HG02571 (cell line): ENCODE data around the gene TNS4.

Experiments
- ATAC-seq: cut with Tn5 transposase; IDR thresholded peaks from one replicate; pipeline ENCODE4 v1.9.1; 2021; ENCODE audit warnings: mild to moderate bottlenecking, moderate library complexity; ENCODE audit not compliant: unreplicated experiment

The TNS4 gene

DNA sequence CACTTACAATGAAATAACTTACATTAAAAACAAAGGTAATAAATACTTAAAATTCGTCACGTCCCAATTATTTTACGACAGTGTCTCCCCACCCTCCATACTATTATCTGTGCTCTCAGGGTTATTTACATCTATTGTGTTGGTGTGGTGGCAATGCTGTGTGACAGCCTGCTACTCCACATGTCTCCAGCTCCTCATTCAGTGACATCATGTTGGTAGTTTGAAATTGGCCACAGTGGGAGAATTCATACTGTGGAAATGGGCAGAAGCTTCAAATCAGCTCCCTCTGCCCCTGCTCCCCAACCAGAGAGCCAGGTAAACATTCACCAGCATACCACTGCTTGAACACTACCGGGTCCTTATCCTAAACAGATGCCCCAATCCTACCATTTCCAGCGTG lies 6.3 kb downstream of the TNS4 start:
- no peak for ATAC-seq

DNA sequence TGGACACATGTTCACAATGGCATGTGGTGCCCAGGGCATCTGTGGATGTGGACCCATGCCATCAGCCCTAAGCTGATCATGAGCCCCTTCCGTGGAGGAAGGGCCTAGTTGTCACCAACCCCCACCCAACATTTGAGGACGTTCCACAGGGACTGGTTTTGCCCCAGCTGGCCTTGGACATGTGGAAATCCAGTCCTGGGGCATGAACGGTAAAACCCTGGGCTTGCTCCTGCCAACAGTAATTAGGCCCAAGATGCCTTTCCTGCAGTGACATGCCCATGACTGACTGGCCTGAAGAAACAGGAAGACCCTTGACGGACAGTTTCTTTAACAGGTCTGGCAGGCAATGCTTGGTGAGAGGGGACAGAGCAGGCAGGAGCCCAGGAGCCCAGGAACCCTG lies 7.7 kb downstream of the TNS4 start:
- ATAC-seq, result no peak

DNA sequence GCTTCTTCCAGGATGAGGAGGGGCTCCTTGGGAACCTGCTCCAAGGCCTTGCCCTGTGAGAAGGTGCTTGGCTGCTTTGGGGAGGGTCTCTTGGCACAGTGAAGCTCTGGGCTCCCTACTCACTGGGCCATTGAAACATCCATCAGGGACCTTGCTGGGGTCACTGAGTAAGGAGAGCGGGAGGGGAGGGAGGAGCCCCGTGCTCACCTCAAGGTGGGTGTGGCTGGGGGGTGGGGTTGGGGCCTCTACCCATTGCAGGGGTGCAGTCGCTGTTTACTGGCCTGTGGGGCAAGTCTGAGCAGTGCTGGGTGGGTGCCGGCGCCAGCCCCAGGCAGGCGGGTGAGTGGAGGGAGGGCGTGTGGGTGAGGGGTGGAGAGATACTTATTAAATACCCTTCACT lies 9.9 kb downstream of the TNS4 start:
- ATAC-seq, result no peak

DNA sequence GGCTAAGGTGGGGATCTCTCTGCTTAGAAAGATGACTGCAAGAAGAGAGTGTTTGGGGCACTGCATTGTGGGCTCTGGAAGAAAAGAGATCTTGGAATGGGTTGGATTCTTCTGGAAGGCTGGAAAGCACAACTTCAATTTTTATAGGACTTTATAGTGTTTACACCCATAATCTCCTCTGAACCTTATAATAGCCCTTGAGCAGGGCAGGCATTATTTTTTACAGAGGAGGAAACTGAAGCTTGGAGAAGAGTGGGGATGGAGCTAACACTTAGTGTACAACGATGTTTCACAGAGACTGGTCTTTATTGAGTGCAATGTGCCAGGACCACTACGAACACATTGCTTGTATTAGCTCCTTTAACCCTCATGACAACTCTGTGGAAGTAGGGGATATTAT lies 10.4 kb downstream of the TNS4 start:
- ATAC-seq, result no peak

DNA sequence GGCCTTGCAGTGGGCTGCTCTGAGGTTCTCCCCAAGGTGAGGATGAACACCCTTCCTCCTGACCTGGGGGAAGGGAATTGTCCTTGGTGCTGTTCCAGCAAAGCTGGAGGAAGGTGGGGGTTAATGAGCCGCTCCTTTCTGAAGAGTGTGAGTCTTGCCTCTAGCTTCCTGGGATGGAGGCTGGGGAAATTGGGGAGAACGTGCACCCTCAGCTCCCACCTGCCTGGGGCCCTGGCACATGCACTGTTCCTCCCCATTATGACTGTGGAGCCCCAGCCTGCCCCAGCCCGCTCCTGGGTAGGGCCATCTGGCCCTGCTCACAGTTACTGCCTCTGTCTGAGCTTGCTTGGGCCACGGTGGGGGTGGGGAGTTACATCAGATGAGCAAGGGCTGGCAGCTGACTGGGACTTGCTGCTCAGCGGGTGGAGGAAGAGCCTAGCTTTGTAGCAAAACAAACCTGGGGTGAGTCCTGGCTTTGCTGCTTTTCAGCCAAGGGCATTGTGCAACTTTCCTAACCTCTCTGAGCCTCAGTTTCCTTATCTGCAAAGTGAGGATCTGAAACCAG lies 11.1 kb downstream of the TNS4 start:
- no peak for ATAC-seq

DNA sequence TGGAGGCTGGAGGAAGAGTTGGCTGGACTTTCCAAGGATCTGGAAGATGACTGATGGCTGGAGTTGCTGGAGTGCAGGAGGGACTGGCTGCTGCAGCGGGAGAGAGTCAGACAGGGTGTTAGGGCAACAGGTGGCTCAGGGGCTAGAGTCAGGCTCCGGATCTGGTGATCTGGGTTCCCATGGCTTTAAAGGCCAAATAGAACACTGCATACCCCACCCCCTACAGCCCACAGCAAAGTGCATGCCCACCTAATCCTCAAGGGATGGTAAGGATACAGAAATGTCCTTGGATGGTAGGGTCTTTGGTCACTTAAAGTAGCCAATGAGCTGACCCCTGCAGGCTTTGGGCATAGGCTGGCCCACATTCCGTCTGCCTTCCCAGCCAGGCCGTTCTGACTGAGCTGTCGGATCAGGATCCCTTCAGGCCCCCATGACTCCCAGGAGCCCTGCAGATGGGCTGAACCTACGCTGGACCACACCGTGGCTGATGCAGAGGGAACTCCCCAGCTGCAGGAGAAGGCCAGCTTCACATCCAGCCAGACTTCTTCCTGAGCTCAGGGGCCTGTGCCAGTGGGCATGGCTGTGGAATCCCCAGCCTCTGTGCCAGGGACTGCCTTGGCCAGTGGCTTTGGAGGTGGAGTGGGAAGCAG lies 13.9 kb downstream of the TNS4 start:
- no peak for ATAC-seq

DNA sequence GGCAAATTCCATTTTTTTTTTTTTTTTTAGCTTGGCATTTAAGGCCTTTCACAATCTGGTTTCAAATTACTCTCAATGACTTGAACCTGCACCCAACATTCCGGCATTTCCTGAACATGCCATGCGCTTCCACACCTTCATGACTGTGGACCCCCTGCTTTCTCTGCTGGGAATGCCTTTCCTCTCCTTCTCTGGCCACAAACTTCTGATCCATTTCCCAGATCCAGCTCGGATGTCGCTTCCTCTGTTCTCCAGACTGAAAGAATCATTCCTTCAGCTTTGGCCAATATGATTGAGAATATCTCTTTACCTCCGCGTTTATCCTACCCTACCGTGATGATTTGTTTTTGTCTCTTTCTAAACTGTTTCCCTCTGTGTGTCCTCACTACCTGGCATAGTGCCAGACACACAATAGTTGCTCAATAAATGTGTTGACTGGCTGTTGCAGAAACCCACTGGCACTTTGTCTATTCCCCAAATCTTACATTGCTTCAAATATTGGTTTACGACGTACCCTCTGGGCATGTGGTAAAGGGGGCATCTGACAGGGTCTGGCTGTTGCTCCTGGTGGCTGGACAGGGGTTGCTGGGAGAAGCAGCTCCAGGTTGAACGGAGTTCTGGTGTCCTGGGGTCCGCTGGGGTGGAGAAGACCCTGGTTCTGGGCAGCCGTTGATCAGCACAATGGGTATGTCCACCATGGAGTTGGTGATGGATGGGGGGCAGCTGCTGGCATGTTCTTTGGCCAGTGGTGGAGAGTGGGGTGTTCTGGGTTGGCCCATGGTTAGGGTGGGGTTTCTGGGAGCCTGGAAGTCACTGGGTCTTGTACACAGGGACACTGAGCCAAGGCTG lies 14.7 kb downstream of the TNS4 start:
- no peak for ATAC-seq

DNA sequence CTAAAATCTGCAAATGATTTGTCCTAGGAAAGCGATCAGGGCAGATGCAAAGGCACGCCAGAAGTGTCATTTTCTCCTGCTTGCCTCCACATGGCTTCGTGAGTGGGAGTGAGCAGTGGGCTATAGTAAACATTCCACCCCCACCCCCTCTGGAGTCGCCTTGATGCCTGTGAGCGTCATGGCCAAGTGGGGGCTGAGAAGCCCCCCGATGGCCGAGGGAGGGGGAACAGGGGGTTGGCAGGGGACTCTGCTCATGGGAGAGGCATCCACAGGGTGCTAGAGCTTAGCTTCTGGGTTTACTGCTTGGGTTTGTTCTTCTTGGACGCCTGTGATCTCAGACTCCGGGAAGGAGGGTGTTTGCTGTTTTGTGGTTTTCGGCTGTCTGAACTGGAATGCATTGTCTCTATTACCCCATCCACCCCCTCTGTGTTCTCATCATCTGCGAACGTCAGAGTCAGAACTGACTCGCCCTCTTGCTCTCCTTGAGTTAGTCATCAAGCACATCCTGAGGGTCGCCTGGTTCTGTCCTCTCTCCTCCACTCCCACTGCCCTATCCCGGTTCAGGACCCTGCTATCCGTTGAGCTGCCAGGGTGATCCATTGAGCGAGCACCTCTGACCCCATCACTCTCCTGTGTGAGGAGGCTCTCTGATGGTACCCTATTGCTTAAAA lies 15.4 kb downstream of the TNS4 start:
- no peak for ATAC-seq

DNA sequence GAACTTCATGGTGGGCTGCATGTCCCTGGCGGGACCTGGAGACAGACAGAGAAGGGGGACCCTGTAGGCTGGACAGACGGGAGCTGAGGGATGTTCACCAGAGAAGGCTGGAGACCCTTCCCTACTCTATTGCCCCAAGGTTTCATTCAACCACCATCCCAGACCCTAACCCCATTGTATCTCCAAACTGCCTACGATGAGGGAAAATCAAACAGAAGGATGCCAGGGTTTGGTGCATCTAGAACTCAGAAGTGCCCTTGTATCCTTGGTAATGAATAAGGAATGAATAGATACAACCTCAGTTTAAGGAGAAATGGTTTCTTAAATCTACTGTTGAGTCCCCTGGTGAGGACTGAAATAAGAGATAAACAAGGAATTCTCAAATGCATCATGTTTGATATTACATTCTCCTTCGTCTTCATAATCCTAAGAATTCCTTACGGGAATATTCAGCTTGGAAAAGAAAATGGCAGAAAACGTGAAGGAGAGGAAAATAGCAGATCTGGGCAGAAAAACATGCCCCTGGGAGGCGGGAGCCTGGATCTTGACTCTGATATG lies 16.4 kb downstream of the TNS4 start:
- no peak for ATAC-seq

DNA sequence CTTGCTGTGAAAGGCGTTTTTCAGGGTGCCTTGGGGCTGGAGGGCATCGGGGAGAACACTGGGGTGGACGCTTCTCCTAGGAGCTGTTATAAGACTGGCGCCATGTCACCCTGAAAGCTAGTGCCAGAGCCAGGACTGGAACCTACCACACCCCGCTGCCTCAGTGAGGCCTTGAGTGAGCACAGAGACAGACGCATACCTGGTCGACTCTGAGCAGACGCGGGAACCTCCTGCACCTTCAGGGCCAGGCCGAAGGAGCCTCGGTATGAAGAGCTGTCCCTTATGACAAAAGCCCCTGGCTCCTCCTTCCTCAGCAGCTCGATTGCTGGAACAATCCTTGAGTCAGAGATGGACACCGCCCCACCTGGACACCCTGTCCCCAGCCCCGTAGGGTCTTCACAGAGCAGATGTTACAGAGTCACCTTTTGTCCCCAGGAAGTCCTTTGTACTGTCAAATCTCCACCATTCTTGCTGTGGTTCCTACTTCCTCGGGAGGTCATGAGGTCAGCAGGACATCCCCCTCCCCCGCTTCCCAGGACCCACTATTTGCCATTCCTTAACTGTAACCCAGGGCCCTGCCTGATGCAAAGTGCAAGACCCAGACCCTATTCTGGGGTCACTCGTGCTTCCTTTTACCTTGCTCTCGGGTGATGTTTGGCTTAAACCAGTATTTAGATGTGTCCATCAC lies 17.0 kb downstream of the TNS4 start:
- ATAC-seq, result no peak

DNA sequence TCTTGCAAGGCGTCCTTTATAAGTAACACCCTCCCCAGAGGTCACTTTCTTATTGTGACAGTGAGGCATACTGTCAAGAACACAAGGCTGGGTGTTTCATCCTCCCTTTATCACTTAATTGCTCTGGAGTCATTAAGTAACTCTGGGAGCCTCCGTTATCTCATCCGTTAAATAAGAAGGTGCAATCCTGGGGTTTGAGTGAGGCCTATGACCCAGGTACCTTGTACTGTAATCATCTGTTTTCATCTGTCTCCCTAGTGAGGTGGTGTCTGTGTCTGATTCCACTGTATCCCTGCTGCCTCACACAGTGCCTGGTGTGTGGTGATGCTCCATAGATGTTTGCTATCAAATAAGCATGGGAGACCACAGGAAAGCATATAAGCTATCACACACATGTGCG lies 17.7 kb downstream of the TNS4 start:
- no peak for ATAC-seq

DNA sequence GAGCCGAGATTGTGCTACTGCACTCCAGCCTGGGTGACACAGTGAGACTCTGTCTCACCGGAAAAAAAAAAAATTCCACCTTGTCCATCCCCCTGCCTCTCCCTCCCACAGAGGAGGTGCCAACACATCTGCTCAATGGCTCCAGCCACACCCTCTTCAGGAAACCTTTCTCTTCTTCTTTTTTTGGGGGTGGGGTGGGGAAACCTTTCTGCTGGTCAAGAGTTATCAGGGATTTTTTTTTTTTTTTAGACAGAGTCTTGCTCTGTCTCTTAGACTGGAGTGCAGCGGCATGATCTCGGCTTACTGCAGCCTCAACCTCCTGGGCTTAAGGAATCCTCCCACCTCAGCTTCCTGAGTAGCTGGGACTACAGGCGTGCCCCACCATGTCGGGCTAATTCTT lies 18.7 kb downstream of the TNS4 start:
- ATAC-seq, result no peak

DNA sequence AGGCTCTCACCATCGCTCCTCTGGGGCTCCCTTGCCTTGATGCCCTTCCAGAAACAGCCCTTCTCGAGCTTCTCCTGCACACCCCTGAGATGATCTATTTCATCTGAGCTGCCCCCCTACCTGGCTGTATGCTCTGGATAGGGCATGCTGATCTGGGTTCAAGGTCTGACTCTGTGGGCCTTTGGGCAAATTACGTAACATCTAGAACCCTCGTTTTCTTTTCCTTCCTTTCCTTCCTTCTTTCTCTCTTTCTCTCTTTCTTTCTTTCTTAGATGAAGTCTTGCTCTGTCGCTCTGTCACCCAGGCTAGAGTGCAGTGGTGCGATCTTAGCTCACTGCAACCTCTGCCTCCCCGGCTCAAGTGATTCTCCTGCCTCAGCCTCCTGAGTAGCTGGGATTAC lies 20.3 kb downstream of the TNS4 start:
- ATAC-seq, result no peak

DNA sequence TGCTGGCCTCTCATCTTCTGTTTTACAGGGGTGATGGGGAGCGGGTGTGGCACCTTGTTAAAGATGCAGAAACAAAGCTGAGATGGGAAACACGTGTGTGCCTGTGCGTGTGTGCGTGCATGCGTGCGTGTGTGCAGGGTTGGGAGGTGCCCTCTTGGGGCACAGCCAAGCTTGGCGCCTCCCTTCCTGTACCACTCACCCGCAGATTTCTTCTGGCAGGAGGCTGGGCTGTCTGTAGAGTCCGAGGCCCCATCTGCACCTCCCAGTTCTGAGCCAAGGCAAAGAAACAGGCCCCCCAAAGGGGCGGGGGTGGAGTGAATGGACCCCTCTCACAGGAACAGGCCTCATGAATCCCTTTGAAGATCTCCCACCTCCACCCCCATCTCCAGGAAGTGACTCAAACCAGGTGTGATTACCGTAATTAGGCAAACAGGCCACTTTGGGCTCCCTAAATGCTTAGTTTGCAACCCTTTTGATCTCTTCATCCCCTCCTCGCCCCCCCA lies 20.9 kb downstream of the TNS4 start:
- no peak for ATAC-seq

DNA sequence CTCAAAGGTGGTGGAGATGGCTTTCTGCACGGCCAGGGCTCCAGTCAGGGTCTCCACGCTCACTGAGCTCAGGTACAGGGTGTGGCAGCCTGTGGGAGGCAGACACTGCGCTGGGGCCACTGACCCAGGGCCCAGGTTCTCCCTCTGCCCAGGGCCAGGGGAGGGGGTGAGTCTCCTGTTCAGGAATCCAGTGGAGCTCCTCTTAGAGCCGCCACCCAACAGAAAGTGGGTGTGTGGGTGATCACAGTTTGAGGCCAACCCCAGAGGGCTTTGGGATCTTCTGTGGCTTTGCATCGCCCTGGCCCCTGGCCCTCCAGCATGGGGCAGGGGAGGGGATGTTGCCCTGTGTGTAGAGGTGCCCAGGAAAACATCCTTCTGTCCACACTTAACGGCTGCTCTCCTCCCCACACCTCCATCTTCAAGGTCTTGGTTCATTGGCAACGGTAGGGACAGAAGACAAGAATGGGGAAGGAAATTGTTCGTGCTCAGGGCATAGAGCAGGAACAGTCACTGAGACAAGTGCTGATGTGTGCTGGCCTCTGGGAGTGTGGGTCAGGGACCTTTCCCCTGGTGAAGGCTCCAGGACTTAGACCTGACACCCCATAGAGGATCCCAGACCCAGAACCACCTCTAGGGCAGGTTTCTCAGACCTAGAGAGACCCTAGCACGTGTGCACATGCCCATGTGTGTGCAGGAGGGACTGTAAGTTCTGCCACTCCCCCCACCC lies 21.5 kb downstream of the TNS4 start:
- no peak for ATAC-seq

DNA sequence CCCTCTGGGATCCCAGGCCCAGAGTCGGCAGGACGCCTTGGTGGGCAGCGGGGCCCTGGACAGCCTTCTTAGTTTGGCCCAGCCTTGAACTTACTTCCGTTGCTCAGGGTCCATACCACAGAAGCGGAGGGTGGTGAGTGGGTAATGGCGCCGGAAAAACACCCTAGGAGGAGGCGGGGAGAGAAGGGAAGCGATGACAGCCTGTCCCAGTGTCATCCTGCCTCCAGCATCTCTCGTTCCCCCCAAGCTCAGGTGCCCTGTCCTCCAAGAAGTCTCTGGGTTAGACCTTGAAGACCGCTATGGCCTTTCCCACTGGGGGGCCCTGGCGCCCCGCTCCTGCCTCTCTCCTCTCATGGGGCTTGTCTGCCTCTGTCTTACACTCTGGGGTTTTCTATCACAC lies 22.9 kb downstream of the TNS4 start:
- no peak for ATAC-seq

DNA sequence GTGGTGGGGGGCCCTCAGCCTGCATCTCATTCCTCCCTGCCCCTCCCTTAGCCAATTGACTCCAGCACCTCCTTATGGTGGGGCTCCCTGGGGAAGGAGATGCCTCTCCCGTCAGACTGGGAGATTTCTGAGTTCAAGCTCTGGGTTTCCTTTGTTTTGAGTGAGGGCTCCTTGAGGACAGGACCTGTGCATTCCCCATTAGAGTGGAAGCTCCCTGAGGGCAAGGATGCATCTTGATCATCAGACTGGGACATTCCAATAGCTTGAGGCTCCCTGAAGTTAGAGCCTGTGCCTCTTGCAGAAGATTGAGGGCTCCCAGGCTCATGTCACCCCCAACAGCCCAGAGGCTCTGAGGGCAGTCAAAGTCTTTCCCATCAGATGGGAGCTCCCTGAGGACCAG lies 23.6 kb downstream of the TNS4 start:
- no peak for ATAC-seq

DNA sequence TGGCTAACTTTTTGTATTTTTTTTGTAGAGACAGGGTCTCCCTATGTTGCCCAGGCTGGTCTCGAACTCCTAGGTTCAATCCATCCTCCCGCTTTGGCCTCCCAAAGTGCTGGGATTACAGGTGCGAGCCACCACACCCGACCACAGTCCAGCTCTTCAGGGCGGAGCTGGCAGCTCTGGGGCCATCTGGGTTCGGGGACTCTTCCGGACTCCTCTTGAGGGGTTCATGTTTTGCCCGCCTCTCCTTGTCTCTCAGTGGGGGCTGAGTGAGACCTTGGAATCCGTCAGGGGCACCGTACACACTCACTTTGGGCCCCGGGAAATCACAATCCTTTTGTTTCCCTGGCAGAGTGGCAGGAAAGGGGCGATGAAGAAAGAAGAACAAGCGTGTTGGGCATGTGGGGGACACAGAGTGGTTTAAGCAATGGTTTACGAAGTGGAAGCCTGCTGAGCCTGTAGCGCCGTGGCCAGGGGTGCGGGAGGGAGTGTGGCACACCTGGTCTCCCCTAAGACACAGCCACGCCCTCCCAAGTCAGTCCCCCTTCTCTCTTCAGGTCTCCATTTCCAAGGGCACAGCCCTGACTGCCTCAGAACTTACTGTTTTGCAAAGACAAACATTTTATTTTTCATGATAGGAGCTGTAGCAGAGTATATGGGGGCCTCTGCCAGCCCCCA lies 26.1 kb downstream of the TNS4 start:
- no peak for ATAC-seq

DNA sequence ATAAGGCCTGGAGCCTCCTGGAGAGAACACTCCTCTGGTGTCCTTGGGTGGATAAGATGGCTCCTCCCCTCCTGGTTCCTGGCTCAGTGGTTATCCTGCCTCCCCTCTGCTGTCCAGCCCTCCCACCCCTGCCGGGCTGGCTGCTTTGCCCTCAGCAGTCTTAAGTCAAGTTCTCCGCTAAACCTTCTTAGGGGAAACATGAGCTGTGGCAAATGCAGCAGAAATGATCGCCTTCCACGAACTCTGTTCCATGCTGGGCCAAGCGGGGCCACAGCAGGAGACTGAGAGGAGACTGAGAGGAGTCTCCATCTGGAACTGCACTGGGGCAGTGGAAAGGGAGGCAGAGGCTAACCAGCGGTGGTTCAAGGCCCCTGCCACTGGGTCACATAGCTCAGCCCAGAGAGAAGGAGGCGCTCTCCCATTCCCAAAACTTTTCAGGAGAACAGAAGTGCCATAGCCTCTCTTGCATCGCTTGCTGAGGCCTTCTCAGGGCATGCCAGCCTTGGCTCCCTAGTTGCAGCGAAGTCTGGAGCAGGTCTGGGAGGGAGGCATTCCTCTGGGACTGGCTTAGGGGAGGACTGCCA lies 26.9 kb downstream of the TNS4 start:
- no peak for ATAC-seq
